Measurements from ENCODE around the gene NABP1.

DNA sequence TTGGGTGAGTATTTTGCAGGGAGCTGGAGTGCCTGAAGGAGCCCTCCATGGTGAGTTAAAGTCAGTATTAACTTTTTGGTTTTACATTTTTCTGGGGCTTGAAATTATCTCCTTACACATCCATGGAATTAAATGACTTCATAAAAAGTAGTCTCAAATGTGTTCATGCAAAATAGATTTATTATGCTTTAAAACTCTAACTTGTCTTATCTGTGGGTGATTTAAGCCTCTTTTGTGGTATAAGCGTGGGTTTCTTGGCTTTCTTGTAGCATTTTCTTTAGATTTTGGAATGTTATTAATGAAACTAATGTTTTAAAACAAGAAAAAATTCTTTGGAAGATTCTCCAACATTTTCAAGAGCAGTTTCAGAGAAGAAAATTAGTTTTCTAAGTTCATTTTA lies 27.8 kb downstream of the NABP1 start:
- TF ChIP-seq, protein P1, sequence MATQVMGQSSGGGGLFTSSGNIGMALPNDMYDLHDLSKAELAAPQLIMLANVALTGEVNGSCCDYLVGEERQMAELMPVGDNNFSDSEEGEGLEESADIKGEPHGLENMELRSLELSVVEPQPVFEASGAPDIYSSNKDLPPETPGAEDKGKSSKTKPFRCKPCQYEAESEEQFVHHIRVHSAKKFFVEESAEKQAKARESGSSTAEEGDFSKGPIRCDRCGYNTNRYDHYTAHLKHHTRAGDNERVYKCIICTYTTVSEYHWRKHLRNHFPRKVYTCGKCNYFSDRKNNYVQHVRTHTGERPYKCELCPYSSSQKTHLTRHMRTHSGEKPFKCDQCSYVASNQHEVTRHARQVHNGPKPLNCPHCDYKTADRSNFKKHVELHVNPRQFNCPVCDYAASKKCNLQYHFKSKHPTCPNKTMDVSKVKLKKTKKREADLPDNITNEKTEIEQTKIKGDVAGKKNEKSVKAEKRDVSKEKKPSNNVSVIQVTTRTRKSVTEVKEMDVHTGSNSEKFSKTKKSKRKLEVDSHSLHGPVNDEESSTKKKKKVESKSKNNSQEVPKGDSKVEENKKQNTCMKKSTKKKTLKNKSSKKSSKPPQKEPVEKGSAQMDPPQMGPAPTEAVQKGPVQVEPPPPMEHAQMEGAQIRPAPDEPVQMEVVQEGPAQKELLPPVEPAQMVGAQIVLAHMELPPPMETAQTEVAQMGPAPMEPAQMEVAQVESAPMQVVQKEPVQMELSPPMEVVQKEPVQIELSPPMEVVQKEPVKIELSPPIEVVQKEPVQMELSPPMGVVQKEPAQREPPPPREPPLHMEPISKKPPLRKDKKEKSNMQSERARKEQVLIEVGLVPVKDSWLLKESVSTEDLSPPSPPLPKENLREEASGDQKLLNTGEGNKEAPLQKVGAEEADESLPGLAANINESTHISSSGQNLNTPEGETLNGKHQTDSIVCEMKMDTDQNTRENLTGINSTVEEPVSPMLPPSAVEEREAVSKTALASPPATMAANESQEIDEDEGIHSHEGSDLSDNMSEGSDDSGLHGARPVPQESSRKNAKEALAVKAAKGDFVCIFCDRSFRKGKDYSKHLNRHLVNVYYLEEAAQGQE (IDR thresholded peaks at IDR 0.05; ENCODE audit: low read depth, low read length) = no peak
- TF ChIP-seq RAD21 (IDR thresholded peaks at IDR 0.05; ENCODE audit: low read length) (no peak), TEAD4 (IDR thresholded peaks at IDR 0.05; ENCODE audit: borderline replicate concordance, insufficient read depth) (no peak), EP300 (IDR thresholded peaks at IDR 0.05; ENCODE audit: borderline replicate concordance in 1 of 2, low read depth in 1 of 2, low read length in 1 of 2) (no peak), GABPA (IDR thresholded peaks at IDR 0.05; ENCODE audit: low read depth) (no peak), NFIC (IDR thresholded peaks at IDR 0.05; ENCODE audit: borderline replicate concordance) (no peak), TCF12 (IDR thresholded peaks at IDR 0.05) (no peak), SIN3A (IDR thresholded peaks at IDR 0.05; ENCODE audit: borderline replicate concordance, low read depth, low read length) (no peak)
- TF ChIP-seq, protein P2, sequence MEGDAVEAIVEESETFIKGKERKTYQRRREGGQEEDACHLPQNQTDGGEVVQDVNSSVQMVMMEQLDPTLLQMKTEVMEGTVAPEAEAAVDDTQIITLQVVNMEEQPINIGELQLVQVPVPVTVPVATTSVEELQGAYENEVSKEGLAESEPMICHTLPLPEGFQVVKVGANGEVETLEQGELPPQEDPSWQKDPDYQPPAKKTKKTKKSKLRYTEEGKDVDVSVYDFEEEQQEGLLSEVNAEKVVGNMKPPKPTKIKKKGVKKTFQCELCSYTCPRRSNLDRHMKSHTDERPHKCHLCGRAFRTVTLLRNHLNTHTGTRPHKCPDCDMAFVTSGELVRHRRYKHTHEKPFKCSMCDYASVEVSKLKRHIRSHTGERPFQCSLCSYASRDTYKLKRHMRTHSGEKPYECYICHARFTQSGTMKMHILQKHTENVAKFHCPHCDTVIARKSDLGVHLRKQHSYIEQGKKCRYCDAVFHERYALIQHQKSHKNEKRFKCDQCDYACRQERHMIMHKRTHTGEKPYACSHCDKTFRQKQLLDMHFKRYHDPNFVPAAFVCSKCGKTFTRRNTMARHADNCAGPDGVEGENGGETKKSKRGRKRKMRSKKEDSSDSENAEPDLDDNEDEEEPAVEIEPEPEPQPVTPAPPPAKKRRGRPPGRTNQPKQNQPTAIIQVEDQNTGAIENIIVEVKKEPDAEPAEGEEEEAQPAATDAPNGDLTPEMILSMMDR (IDR thresholded peaks at IDR 0.05) = no peak
- TF ChIP-seq, protein P3, sequence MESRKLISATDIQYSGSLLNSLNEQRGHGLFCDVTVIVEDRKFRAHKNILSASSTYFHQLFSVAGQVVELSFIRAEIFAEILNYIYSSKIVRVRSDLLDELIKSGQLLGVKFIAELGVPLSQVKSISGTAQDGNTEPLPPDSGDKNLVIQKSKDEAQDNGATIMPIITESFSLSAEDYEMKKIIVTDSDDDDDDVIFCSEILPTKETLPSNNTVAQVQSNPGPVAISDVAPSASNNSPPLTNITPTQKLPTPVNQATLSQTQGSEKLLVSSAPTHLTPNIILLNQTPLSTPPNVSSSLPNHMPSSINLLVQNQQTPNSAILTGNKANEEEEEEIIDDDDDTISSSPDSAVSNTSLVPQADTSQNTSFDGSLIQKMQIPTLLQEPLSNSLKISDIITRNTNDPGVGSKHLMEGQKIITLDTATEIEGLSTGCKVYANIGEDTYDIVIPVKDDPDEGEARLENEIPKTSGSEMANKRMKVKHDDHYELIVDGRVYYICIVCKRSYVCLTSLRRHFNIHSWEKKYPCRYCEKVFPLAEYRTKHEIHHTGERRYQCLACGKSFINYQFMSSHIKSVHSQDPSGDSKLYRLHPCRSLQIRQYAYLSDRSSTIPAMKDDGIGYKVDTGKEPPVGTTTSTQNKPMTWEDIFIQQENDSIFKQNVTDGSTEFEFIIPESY (IDR thresholded peaks at IDR 0.05; ENCODE audit: borderline replicate concordance, low read depth) = no peak
